NB4 (cell line): ENCODE results near the gene IFNA1.

Experiments used
- CTCF ChIP-seq: IDR thresholded peaks from one replicate; pipeline ENCODE4 v1.5.1; 2012; ENCODE audit warnings: low read depth, low read length
- MAX ChIP-seq: IDR thresholded peaks from 2 replicates; pipeline ENCODE4 v1.6.1; 2011; ENCODE audit warnings: low read depth, low read length
- MYC ChIP-seq: IDR thresholded peaks from 2 replicates; pipeline ENCODE4 v1.6.1; 2011; ENCODE audit warnings: low read depth, low read length
- POLR2A ChIP-seq: IDR thresholded peaks from 2 replicates; pipeline ENCODE4 v1.6.1; 2011; ENCODE audit warnings: mild to moderate bottlenecking; ENCODE audit not compliant: insufficient read length; ENCODE audit errors: extremely low read depth

- no peak for TF ChIP-seq CTCF
- TF ChIP-seq POLR2A = no peak
- TF ChIP-seq MYC = no peak
- no peak for TF ChIP-seq MAX
Measured at GRCh38 chr9:21415493-21416267, 24.6 kb upstream of the IFNA1 start.
